Measurements from ENCODE around the gene ERH. TPM values are rescaled to one million over a fixed set of nuclear protein-coding genes. Genes with fewer than 3 reads are reported as not detected.

The ERH gene
- total RNA-seq, 1 experiment from 2014 or later = 144 TPM

Other genes starting within 250 kb of the ERH start
- 17.5 and 26.1 TPM in 2 replicates for gene DCAF5, start 245.2 kb downstream of the ERH start, total RNA-seq (2014; rRNA removed; shearing (Covaris generic))
- 9.4 and 13.2 TPM in 2 replicates for gene EXD2, start 206.8 kb downstream of the ERH start, total RNA-seq (2014; rRNA removed; shearing (Covaris generic))
- 0.20 and 0.30 TPM in 2 replicates for gene GALNT16, start 138.1 kb downstream of the ERH start, total RNA-seq (2014; rRNA removed; shearing (Covaris generic))
- 87.5 and 108 TPM in 2 replicates for gene SLC39A9, start 393 bp upstream of the ERH start, total RNA-seq (2014; rRNA removed; shearing (Covaris generic))
- gene PLEKHD1, start 86.4 kb upstream of the ERH start, total RNA-seq (2014; rRNA removed; shearing (Covaris generic)) = not detected in 2 replicates
- gene CCDC177, start 176.6 kb upstream of the ERH start, total RNA-seq (2014; rRNA removed; shearing (Covaris generic)) = not detected in 2 replicates
- gene SUSD6, start 213.3 kb upstream of the ERH start, total RNA-seq (2014; rRNA removed; shearing (Covaris generic)) = 7.2 and 8.6 TPM in 2 replicates

Data from M059J (cell line).